Colonic mucosa (tissue), 4 donors: Measurements from ENCODE around the gene MARCO. TPM values are rescaled to one million over a fixed set of nuclear protein-coding genes. Genes with fewer than 3 reads are reported as not detected.
"Not testable (repeated sequence)": the region's sequence is repeated elsewhere in the genome, so short reads cannot be mapped to it uniquely, and the experiment has no call there.

Source experiments
- DNase-seq: peaks from one replicate; pipeline ENCODE4 v3.0.0-alpha.2; 2020
- H3K27ac ChIP-seq: fragments of 200-600 bp; one replicate; pipeline ENCODE4 v1.8.0; 2021
- H3K27me3 ChIP-seq: fragments of 200-600 bp; one replicate; pipeline ENCODE4 v1.8.0; 2021
- H3K36me3 ChIP-seq: fragments of 200-600 bp; one replicate; pipeline ENCODE4 v1.8.0; 2021
- H3K4me1 ChIP-seq: fragments of 200-600 bp; one replicate; pipeline ENCODE4 v1.8.0; 2021; ENCODE audit warnings: mild to moderate bottlenecking
- H3K4me3 ChIP-seq: fragments of 200-600 bp; one replicate; pipeline ENCODE4 v1.8.0; 2021
- H3K9ac ChIP-seq, 2 donors: one replicate each; pipeline ENCODE4 v1.7.0; 2013; ENCODE audit warnings: control low read depth in 2 of 2, low read depth in 2 of 2, low read length in 2 of 2
- H3K9me3 ChIP-seq: fragments of 200-600 bp; one replicate; pipeline ENCODE4 v1.8.0; 2021
- intact Hi-C: fragments of 100-400 bp; cut with DNase I; formaldehyde crosslinking; loops from one replicate; pipeline ENCODE4 v1.14.1; 2022
- total RNA-seq, 2 donors: library from RNA; stranded (reverse); fragmentation: NEBNext Ultra II Directional in 1 of 2; extraction: Animal tissue kit (Norgen Biotek cat#: 25700) in 1 of 2; gene quantifications; one replicate each; pipeline ENCODE4 v1.2.1, GENCODE V29; 2021
- TF ChIP-seq, protein P1 (sequence below): fragments of 200-600 bp; IDR thresholded peaks from one replicate; pipeline ENCODE4 v1.8.0; 2022; ENCODE audit warnings: antibody characterized with exemption, mild to moderate bottlenecking
- donor health status: healthy.
- donor health status: DM: no; HTN: no; CAD: no.
- donor health status: DM: no; HTN: no; CAD: no.

The MARCO gene
- total RNA-seq, 2 donors from 2014 or later = 0.77 to 3.7 TPM

DNA sequence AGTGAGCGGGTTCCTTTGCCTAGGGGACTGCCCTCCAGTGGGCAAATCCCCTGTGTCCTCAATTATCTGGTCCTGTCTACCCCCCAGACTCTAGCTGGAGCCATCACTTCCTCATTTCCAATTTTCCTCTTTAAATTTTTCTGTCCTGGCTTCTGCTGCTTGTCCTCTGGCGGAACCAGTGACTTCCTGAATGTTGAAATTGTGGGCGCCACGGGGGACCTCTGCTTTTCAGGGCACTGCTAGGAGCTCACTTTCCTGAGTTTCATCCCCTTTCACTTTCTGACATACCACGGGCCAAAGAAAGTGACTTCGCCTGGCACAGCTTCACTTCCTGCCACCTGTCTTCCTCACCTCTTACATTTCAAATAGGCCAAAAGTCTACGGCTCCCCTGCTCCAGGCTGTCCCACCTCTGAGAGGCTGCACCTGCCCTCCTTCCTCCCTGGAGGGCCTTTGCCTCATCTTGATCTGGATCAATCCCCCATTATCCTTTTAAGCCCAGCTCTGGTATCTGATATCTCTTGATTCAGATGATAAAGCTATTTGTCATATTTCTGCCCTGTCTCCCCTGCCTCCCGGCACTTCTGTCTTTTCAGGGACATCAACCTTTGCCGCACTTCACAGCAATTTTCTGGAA, 1.4 kb upstream of the MARCO start:
- TF ChIP-seq, protein P1, sequence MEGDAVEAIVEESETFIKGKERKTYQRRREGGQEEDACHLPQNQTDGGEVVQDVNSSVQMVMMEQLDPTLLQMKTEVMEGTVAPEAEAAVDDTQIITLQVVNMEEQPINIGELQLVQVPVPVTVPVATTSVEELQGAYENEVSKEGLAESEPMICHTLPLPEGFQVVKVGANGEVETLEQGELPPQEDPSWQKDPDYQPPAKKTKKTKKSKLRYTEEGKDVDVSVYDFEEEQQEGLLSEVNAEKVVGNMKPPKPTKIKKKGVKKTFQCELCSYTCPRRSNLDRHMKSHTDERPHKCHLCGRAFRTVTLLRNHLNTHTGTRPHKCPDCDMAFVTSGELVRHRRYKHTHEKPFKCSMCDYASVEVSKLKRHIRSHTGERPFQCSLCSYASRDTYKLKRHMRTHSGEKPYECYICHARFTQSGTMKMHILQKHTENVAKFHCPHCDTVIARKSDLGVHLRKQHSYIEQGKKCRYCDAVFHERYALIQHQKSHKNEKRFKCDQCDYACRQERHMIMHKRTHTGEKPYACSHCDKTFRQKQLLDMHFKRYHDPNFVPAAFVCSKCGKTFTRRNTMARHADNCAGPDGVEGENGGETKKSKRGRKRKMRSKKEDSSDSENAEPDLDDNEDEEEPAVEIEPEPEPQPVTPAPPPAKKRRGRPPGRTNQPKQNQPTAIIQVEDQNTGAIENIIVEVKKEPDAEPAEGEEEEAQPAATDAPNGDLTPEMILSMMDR = no peak
- H3K4me1 ChIP-seq = no peaks in the 10 kb centered on the region
- H3K4me3 ChIP-seq = no peak overlapping the region
- H3K27me3 ChIP-seq = no peaks in the 10 kb centered on the region
- no peaks in the 10 kb centered on the region for H3K9me3 ChIP-seq
- no peak overlapping the region for H3K27ac ChIP-seq
- no peak overlapping the region for H3K9ac ChIP-seq
- no peaks in the 10 kb centered on the region for H3K36me3 ChIP-seq
- intact Hi-C loops = no loop called here
- DNase-seq = no peak

- Histone ChIP-seq H3K9ac (no peak overlapping the region), H3K36me3 (no peaks in the 10 kb centered on the region), H3K27ac (no peak overlapping the region), H3K4me1 (no peaks in the 10 kb centered on the region), H3K4me3 (no peak overlapping the region), H3K9me3 (no peaks in the 10 kb centered on the region), H3K27me3 (no peaks in the 10 kb centered on the region)
- TF ChIP-seq, protein P1 = no peak
- intact Hi-C loops = no loop called here
- no peak for DNase-seq
Observed at GRCh38 chr2:118943286-118943685, 1.3 kb downstream of the MARCO start.

DNA sequence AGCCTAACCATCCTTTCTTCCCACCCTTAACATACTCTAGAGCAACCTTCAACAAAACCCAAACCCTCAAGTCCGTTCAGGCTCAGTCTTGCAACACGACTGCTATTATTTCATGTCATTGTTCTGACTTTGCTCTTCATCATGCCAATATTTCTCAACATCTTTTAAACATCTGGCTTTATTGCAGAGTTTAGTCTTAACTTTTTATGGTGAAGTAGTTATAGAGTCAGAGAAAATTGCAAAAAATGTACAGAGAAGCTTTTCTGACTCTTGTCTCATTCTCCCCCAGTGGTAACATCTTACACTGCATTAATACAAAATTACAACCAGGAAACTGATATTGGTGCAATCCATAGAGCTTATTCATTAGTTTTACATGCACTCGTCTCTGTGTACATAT, 3.9 kb downstream of the MARCO start:
- intact Hi-C loops = no loop called here
- no peak overlapping the region for H3K9ac ChIP-seq
- H3K27ac ChIP-seq = no peak overlapping the region
- H3K36me3 ChIP-seq = no peaks in the 10 kb centered on the region
- no peak overlapping the region for H3K4me3 ChIP-seq
- no peaks in the 10 kb centered on the region for H3K27me3 ChIP-seq
- no peak for DNase-seq
- H3K9me3 ChIP-seq = no peaks in the 10 kb centered on the region
- TF ChIP-seq, protein P1 = no peak
- H3K4me1 ChIP-seq = no peaks in the 10 kb centered on the region

DNA sequence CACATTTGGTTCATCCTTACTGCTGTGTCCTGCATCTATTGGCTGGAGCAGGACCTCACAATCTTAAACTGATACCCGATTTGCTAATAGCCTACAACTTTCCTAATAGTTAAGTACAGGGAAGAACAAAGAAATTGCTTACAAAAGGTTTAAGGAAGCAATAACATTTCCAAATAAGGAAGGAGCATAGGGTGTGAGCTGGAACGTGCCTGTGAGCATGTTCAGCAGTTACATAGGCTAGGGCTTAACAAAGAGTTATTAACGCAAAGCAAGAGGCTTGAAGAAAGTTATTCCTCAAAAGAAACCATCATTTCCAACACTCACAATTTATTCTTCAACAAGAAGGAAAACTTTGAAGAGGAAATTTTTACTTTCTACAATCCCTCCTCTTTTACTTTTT, 6.3 kb downstream of the MARCO start:
- H3K36me3 ChIP-seq, H3K9me3 ChIP-seq, H3K9ac ChIP-seq, H3K4me3 ChIP-seq, H3K27me3 ChIP-seq, intact Hi-C loops, H3K27ac ChIP-seq, DNase-seq, H3K4me1 ChIP-seq: not testable (repeated sequence)

DNA sequence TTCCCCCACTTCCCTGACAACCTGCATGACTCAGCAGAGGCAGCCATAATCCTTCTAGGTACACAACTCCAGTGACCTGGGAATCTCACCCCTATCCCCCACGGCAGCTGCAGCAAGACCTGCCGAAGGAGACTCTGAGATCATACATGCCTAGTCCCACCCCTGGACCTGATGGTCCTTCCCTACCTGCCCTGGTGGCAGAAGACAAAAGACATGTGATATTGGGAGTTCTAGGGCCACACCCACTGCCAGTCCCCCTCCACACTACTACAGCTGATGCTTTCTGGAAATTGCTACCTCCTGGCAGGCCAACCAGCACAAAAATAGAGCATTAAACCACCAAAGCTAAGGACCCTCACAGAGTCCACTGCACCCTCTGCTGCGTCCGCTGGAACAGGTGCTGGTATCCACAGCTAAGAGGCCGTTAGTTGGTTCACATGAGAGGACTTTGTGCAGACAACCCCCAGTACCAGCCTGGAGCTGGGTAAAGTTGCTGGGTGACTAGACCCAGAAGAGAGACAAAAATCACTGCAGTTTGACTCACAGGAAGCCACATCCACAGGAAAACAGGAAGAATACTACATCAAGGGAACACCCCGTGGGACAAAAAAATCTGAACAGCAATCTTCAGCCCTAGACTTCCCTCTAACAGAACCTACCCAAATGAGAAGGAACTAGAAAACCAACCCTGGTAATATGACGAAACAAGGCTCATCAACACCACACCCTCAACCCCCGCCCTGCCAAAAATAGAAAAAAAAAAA, 12.5 kb downstream of the MARCO start:
- intact Hi-C loops = no loop called here

More for the DNA sequence above, 12.5 kb downstream of the MARCO start:
- TF ChIP-seq, protein P1 = no peak
- no peaks in the 10 kb centered on the region for H3K4me1 ChIP-seq
- H3K27ac ChIP-seq = no peak overlapping the region
- H3K9ac ChIP-seq = no peak overlapping the region
- H3K36me3 ChIP-seq = no peaks in the 10 kb centered on the region
- no peaks in the 10 kb centered on the region for H3K27me3 ChIP-seq
- no peak for DNase-seq
- no peaks in the 10 kb centered on the region for H3K9me3 ChIP-seq
- no peak overlapping the region for H3K4me3 ChIP-seq
